IMR-90 (cell line): ENCODE data around the gene CAMK4. TPM values are rescaled to one million over a fixed set of nuclear protein-coding genes. Genes with fewer than 3 reads are reported as not detected.
"Not testable (repeated sequence)": the region's sequence is repeated elsewhere in the genome, so short reads cannot be mapped to it uniquely, and the experiment has no call there.

Experiments
- ATAC-seq: fragments of 200-7000 bp; cut with Tn5 transposase; 2 replicates; pipeline ENCODE4 v1.9.1; 2020; ENCODE audit warnings: low read depth, mild to moderate bottlenecking, moderate library complexity
- BruUV-seq: library from RNA; stranded (reverse); fragments of 400-500 nt; replicated peaks from 2 replicates; lab custom pipeline; 2021; lab: Mats Ljungman, UMichigan
- CTCF ChIA-PET: fragments of 300-600 bp; formaldehyde crosslinking; extraction: SDS; loops from one replicate; lab custom pipeline; 2021; ENCODE audit warnings: antibody characterized with exemption; lab: Yijun Ruan, JAX
- POLR2A ChIA-PET: fragments of 300-600 bp; sonication (Branson Sonifier 250); formaldehyde crosslinking; loops from one replicate; lab custom pipeline; 2022; ENCODE audit warnings: antibody characterized with exemption; ENCODE audit not compliant: unreplicated experiment; lab: Charles Lee
- DNase-seq: peaks from one replicate; pipeline ENCODE4 v3.0.0; 2013
- H2AFZ ChIP-seq: replicated peaks from 2 replicates; pipeline ENCODE3; 2013; ENCODE audit warnings: low read length, mild to moderate bottlenecking; ENCODE audit not compliant: poor library complexity
- H2AK5ac ChIP-seq: 2 replicates; pipeline ENCODE4 v1.6.1; 2013; ENCODE audit warnings: low read depth, low read length, inconsistent platforms
- H2AK9ac ChIP-seq: replicated peaks from 2 replicates; pipeline ENCODE3; 2013; ENCODE audit warnings: mild to moderate bottlenecking, low read depth, low read length, moderate library complexity; ENCODE audit not compliant: poor library complexity
- H2BK120ac ChIP-seq: 2 replicates; pipeline ENCODE4 v1.6.1; 2013; ENCODE audit warnings: low read depth, low read length, inconsistent platforms
- H2BK15ac ChIP-seq: 3 replicates; pipeline ENCODE4 v1.6.1; 2013; ENCODE audit warnings: low read depth, low read length, inconsistent platforms
- H2BK20ac ChIP-seq: 2 replicates; pipeline ENCODE4 v1.6.1; 2013; ENCODE audit warnings: low read depth, mild to moderate bottlenecking, inconsistent platforms, low read length, moderate library complexity
- H2BK5ac ChIP-seq: 2 replicates; pipeline ENCODE4 v1.6.1; 2013; ENCODE audit warnings: mild to moderate bottlenecking, low read depth, low read length, inconsistent platforms; ENCODE audit not compliant: poor library complexity, severe bottlenecking
- H3K14ac ChIP-seq: replicated peaks from 2 replicates; pipeline ENCODE4 v1.6.1; 2013; ENCODE audit warnings: low read depth, low read length, inconsistent platforms
- H3K18ac ChIP-seq: 2 replicates; pipeline ENCODE4 v1.6.1; 2013; ENCODE audit warnings: low read depth, low read length, control low read depth
- H3K23ac ChIP-seq: 2 replicates; pipeline ENCODE4 v1.6.1; 2013; ENCODE audit warnings: low read depth, low read length, inconsistent platforms
- H3K27ac ChIP-seq: 2 replicates; pipeline ENCODE4 v1.5.1; 2013; ENCODE audit warnings: mild to moderate bottlenecking, control low read depth, low read length; ENCODE audit not compliant: insufficient read depth
- H3K27me3 ChIP-seq: 2 replicates; pipeline ENCODE4 v1.6.1; 2013; ENCODE audit warnings: low read length; ENCODE audit not compliant: control insufficient read depth, insufficient read depth
- H3K36me3 ChIP-seq: 2 replicates; pipeline ENCODE4 v1.6.1; 2013; ENCODE audit warnings: low read length, mixed read lengths; ENCODE audit not compliant: control insufficient read depth, insufficient read depth
- H3K4ac ChIP-seq: 2 replicates; pipeline ENCODE4 v1.6.1; 2013; ENCODE audit warnings: low read depth, low read length, inconsistent platforms
- H3K4me1 ChIP-seq: 2 replicates; pipeline ENCODE4 v1.6.1; 2013; ENCODE audit warnings: low read length, mixed read lengths; ENCODE audit not compliant: control insufficient read depth, insufficient read depth
- H3K4me2 ChIP-seq: 2 replicates; pipeline ENCODE4 v1.6.1; 2013; ENCODE audit warnings: low read depth, mild to moderate bottlenecking, control low read depth, low read length, moderate library complexity
- H3K4me3 ChIP-seq: 2 replicates; pipeline ENCODE4 v1.5.1; 2013; ENCODE audit warnings: low read depth, mild to moderate bottlenecking, control low read depth, low read length, moderate library complexity; ENCODE audit not compliant: insufficient read depth
- H3K56ac ChIP-seq: 2 replicates; pipeline ENCODE4 v1.6.1; 2013; ENCODE audit warnings: low read length, inconsistent platforms; ENCODE audit not compliant: insufficient read depth; ENCODE audit errors: extremely low read depth
- H3K79me1 ChIP-seq, 2 experiments: 2 replicates each; pipeline ENCODE4 v1.6.1; 2013; ENCODE audit warnings: low read length in 2 of 2, inconsistent platforms in 1 of 2, low read depth in 1 of 2
- H3K9ac ChIP-seq: 2 replicates; pipeline ENCODE4 v1.6.1; 2013; ENCODE audit warnings: low read depth, low read length, control low read depth
- H3K9me1 ChIP-seq: 2 replicates; pipeline ENCODE4 v1.6.1; 2013; ENCODE audit warnings: low read length, inconsistent platforms; ENCODE audit not compliant: insufficient read depth
- H3K9me3 ChIP-seq: 2 replicates; pipeline ENCODE4 v1.6.1; 2013; ENCODE audit warnings: low read length; ENCODE audit not compliant: control insufficient read depth, insufficient read depth
- H4K20me1 ChIP-seq: 2 replicates; pipeline ENCODE4 v1.6.1; 2013; ENCODE audit warnings: low read length, inconsistent platforms; ENCODE audit not compliant: insufficient read depth
- H4K5ac ChIP-seq: 2 replicates; pipeline ENCODE4 v1.6.1; 2013; ENCODE audit warnings: mild to moderate bottlenecking, low read depth, low read length, control low read depth
- H4K8ac ChIP-seq, 2 experiments: 2 replicates each; pipeline ENCODE4 v1.6.1; 2013; ENCODE audit warnings: low read depth in 2 of 2, low read length in 2 of 2, control low read depth in 1 of 2, inconsistent platforms in 1 of 2
- H4K91ac ChIP-seq: 2 replicates; pipeline ENCODE4 v1.6.1; 2013; ENCODE audit warnings: low read depth, low read length, inconsistent platforms; ENCODE audit not compliant: insufficient read depth
- CEBPB ChIP-seq: IDR thresholded peaks from 2 replicates; pipeline ENCODE4 v1.6.1; 2012; ENCODE audit warnings: low read depth, low read length, improper control_type of control experiment
- POLR2A ChIP-seq: IDR thresholded peaks from 2 replicates; pipeline ENCODE4 v1.6.1; 2012; ENCODE audit warnings: mild to moderate bottlenecking, low read depth, low read length
- RFX5 ChIP-seq: IDR thresholded peaks from 2 replicates; pipeline ENCODE4 v1.8.0; 2012; ENCODE audit warnings: low read depth, mild to moderate bottlenecking, low read length, moderate library complexity
- WGBS, 2 experiments: methylation state at CpG; one replicate each; pipeline versions ENCODE4 v1.1.5 to v1.1.7; 2013; ENCODE audit warnings: missing lambda C conversion rate in 2 of 2; ENCODE audit not compliant: insufficient read length in 1 of 2; ENCODE audit errors: extremely low coverage in 2 of 2; 5-methylcytosine and 5-hydroxymethylcytosine counted together
- dilution Hi-C: fragments of 300-500 bp; cut with HindIII; formaldehyde crosslinking; loops from one replicate; pipeline ENCODE4 v1.14.3; 2018; ENCODE audit warnings: low sequenced_read_pairs; ENCODE audit not compliant: unreplicated experiment
- in situ Hi-C: fragments of 300-500 bp; cut with MboI; formaldehyde crosslinking; loops from 3 replicates; pipeline ENCODE4 v1.14.3; 2019; ENCODE audit warnings: low sequenced_read_pairs, inconsistent platforms, mixed read lengths
- intact Hi-C: fragments of 100-400 bp; cut with micrococcal nuclease; formaldehyde crosslinking; loops from 2 replicates; pipeline ENCODE4 v1.10.0; 2022
- polyA plus RNA-seq, 3 experiments: library from polyadenylated mRNA; depleted of rRNA; stranded (reverse); fragments of >200 nt; gene quantifications; 2 replicates each; pipeline ENCODE4 v1.2.3, GENCODE V29; 2012; ENCODE audit warnings: low replicate concordance in 1 of 3
- total RNA-seq: library from RNA; depleted of rRNA; stranded (reverse); fragments of >200 nt; gene quantifications from 2 replicates; pipeline ENCODE4 v1.2.3, GENCODE V29; 2012

The CAMK4 gene
- total and polyA plus RNA-seq, 2 of the 4 experiments (the other 2 are of a cell fraction): 3.7 to 4.8 TPM

- 0 out of 2 replicates have a peak, but pooled peaks cover 2% of the 10 kb centered on the region for H3K4me1 ChIP-seq
- H4K91ac ChIP-seq: no peak overlapping the region
- no peak overlapping the region for H3K4me3 ChIP-seq
- H4K5ac ChIP-seq: no peak overlapping the region
- no peak overlapping the region for H2AK5ac ChIP-seq
- no peak overlapping the region for H3K18ac ChIP-seq
- H3K4me2 ChIP-seq: no peak overlapping the region; the same call in 1 of the 2 replicates
- TF ChIP-seq POLR2A (no peak), CEBPB (peak; percentile 62), RFX5 (no peak)
- H3K36me3 ChIP-seq: no peaks in the 10 kb centered on the region
- no TSS peak for BruUV-seq
- H3K4ac ChIP-seq: no peak overlapping the region
- dilution Hi-C loops (no loop called here), in situ Hi-C loops (no loop called here), intact Hi-C loops (no loop called here)
- H2BK5ac ChIP-seq: no peak overlapping the region
- no peak overlapping the region for H2AFZ ChIP-seq
- no peak overlapping the region for H3K27ac ChIP-seq
- no peak overlapping the region for H3K9ac ChIP-seq
- no peak overlapping the region for H3K14ac ChIP-seq
- no peak overlapping the region for H3K56ac ChIP-seq
- WGBS, 2 experiments: no CpG with 5 or more reads among the region's 3 CpGs
- no peak overlapping the region for H2AK9ac ChIP-seq
- H3K79me1 ChIP-seq: no peaks in the 10 kb centered on the region
- no peak overlapping the region for H2BK20ac ChIP-seq
- ATAC-seq (no peak), DNase-seq (peak; percentile 10)
- no peaks in the 10 kb centered on the region for H4K20me1 ChIP-seq
- H3K27me3 ChIP-seq: no peaks in the 10 kb centered on the region
- H3K9me3 ChIP-seq: no peaks in the 10 kb centered on the region
- no peak overlapping the region for H3K23ac ChIP-seq
- no peak overlapping the region for H2BK15ac ChIP-seq
- CTCF ChIA-PET: interaction anchor here (0.6 kb wide), 1 partner anchor 30 kb away, joined by 5 read pairs; no protein-coding TSS in a partner anchor
- H4K8ac ChIP-seq: no peak overlapping the region
- no peak overlapping the region for H2BK120ac ChIP-seq
- no peaks in the 10 kb centered on the region for H3K9me1 ChIP-seq
- POLR2A ChIA-PET: no interaction called here
Measured at GRCh38 chr5:111353035-111353434, 128.9 kb downstream of the CAMK4 start.

GRCh38 chr5:111358726-111359125 is 134.5 kb downstream of the CAMK4 start:
- H3K23ac ChIP-seq, H4K8ac ChIP-seq, H4K5ac ChIP-seq, H3K4me2 ChIP-seq, BruUV-seq, H2AK5ac ChIP-seq, H3K14ac ChIP-seq, H3K27ac ChIP-seq, H3K4me3 ChIP-seq, H2BK120ac ChIP-seq, H2BK20ac ChIP-seq, H3K79me1 ChIP-seq, intact Hi-C loops, in situ Hi-C loops, H4K20me1 ChIP-seq, POLR2A ChIA-PET, H2BK15ac ChIP-seq, H3K56ac ChIP-seq, H3K9me3 ChIP-seq, CTCF ChIA-PET, H3K36me3 ChIP-seq, ATAC-seq, H3K27me3 ChIP-seq, H2AFZ ChIP-seq, H3K18ac ChIP-seq, H2AK9ac ChIP-seq, DNase-seq, H3K4me1 ChIP-seq, H3K9me1 ChIP-seq, H4K91ac ChIP-seq, H3K9ac ChIP-seq, H2BK5ac ChIP-seq, dilution Hi-C loops, H3K4ac ChIP-seq: not testable (repeated sequence)
- WGBS, 2 experiments: no CpG with 5 or more reads among the region's 1 CpG
